PC-3 (cell line): ENCODE data around the gene ZNF25. TPM values are rescaled to one million over a fixed set of nuclear protein-coding genes. Genes with fewer than 3 reads are reported as not detected.
"Not testable (repeated sequence)": the region's sequence is repeated elsewhere in the genome, so short reads cannot be mapped to it uniquely, and the experiment has no call there.

Experiments used
- ATAC-seq: fragments of 200-7000 bp; cut with Tn5 transposase; 2 replicates; pipeline ENCODE4 v1.9.1; 2020; ENCODE audit warnings: mild to moderate bottlenecking, moderate library complexity
- Bru-seq: library from RNA; stranded (reverse); fragments of 400-500 nt; gene quantifications from one replicate; lab custom pipeline; 2021; lab: Mats Ljungman, UMichigan
- BruChase-seq, 2 experiments: library from RNA; stranded (reverse); fragments of 400-500 nt; gene quantifications; one replicate each; lab custom pipeline; 2021; lab: Mats Ljungman, UMichigan
- BruUV-seq: library from RNA; stranded (reverse); fragments of 400-500 nt; replicated peaks from 2 replicates; lab custom pipeline; 2021; lab: Mats Ljungman, UMichigan
- CTCF ChIA-PET: fragments of 300-600 bp; sonication (Branson Sonifier 250); formaldehyde crosslinking; loops from one replicate; lab custom pipeline; 2022; ENCODE audit warnings: antibody characterized with exemption; lab: Charles Lee
- POLR2A ChIA-PET: fragments of 300-600 bp; sonication (Branson Sonifier 250); formaldehyde crosslinking; loops from one replicate; lab custom pipeline; 2022; ENCODE audit warnings: antibody characterized with exemption; ENCODE audit not compliant: unreplicated experiment; lab: Charles Lee
- DNase-seq: peaks from one replicate; pipeline ENCODE4 v3.0.0-alpha.2; 2015
- H2AFZ ChIP-seq: fragments of 300-600 bp; sonication (generic); 2 replicates; pipeline ENCODE4 v1.6.0; 2016; ENCODE audit warnings: antibody characterized with exemption, low read length
- H3F3A ChIP-seq: fragments of 300-600 bp; sonication (generic); one replicate; pipeline ENCODE4 v1.6.0; 2017; ENCODE audit warnings: antibody characterized with exemption, low read length, control low read depth, mild to moderate bottlenecking; ENCODE audit not compliant: unreplicated experiment
- H3K27ac ChIP-seq: fragments of 300-600 bp; sonication (generic); 2 replicates; pipeline ENCODE4 v1.5.1; 2016; ENCODE audit warnings: mild to moderate bottlenecking, low read length
- H3K27me3 ChIP-seq: fragments of 300-600 bp; sonication (generic); 2 replicates; pipeline ENCODE4 v1.6.1; 2016; ENCODE audit warnings: low read length, mixed read lengths
- H3K36me3 ChIP-seq: fragments of 300-600 bp; sonication (generic); 2 replicates; pipeline ENCODE4 v1.6.1; 2016; ENCODE audit warnings: low read depth, mixed run types, low read length, mixed read lengths
- H3K4me1 ChIP-seq: fragments of 300-600 bp; sonication (generic); 2 replicates; pipeline ENCODE4 v1.5.1; 2016; ENCODE audit warnings: low read length; ENCODE audit not compliant: insufficient read depth
- H3K4me2 ChIP-seq: fragments of 300-600 bp; sonication (generic); 2 replicates; pipeline ENCODE4 v1.6.0; 2016; ENCODE audit warnings: low read length
- H3K4me3 ChIP-seq: fragments of 300-600 bp; sonication (generic); 2 replicates; pipeline ENCODE4 v1.5.1; 2016; ENCODE audit warnings: mild to moderate bottlenecking, low read length, mixed read lengths
- H3K79me2 ChIP-seq: fragments of 300-600 bp; sonication (generic); 2 replicates; pipeline ENCODE4 v1.6.1; 2017; ENCODE audit warnings: low read length, mixed read lengths
- H3K9ac ChIP-seq: fragments of 300-600 bp; sonication (generic); 2 replicates; pipeline ENCODE4 v1.6.0; 2016; ENCODE audit warnings: mild to moderate bottlenecking, low read length
- H3K9me2 ChIP-seq: fragments of 300-600 bp; sonication (generic); replicated peaks from 2 replicates; pipeline ENCODE4 v1.6.1; 2016; ENCODE audit warnings: mixed run types, low read length, mixed read lengths
- H3K9me3 ChIP-seq: fragments of 300-600 bp; sonication (generic); 2 replicates; pipeline ENCODE4 v1.6.1; 2016; ENCODE audit warnings: low read length, mixed read lengths
- H4K20me1 ChIP-seq: fragments of 300-600 bp; sonication (generic); 2 replicates; pipeline ENCODE4 v1.6.1; 2016; ENCODE audit warnings: low read length, mixed read lengths
- CTCF ChIP-seq: fragments of 300-600 bp; sonication (generic); conservative IDR thresholded peaks from 2 replicates; pipeline ENCODE4 v1.5.1; 2017; ENCODE audit warnings: antibody characterized with exemption, low read depth, mild to moderate bottlenecking, low read length
- EZH2 ChIP-seq: fragments of 300-600 bp; sonication (generic); IDR thresholded peaks from one replicate; pipeline ENCODE4 v1.6.1; 2017; ENCODE audit warnings: antibody characterized with exemption, mild to moderate bottlenecking, low read length; ENCODE audit not compliant: unreplicated experiment
- EZH2phosphoT487 ChIP-seq: fragments of 300-600 bp; sonication (generic); IDR thresholded peaks from 2 replicates; pipeline ENCODE4 v1.6.1; 2018; ENCODE audit warnings: mild to moderate bottlenecking, antibody characterized with exemption, low read length, borderline replicate concordance
- intact Hi-C: fragments of 100-400 bp; cut with micrococcal nuclease; formaldehyde crosslinking; loops from 2 replicates; pipeline ENCODE4 v1.9.0; 2023
- long read RNA-seq: library from polyadenylated mRNA; unstranded; transcript quantifications from one replicate; pipeline ENCODE4 v2.0.0, GENCODE V29; 2021; ENCODE audit not compliant: unreplicated experiment
- total RNA-seq: library from RNA; depleted of rRNA; stranded (reverse); fragments of >200 nt; gene quantifications from 2 replicates; pipeline ENCODE4 v1.2.3, GENCODE V29; 2014; rRNA removed

The ZNF25 gene
- total RNA-seq (2.4 and 3.9 TPM in 2 replicates), Bru-seq, nascent RNA (percentile 68 among the genes with signal in this experiment), BruChase-seq, experiment 1, labeled RNA remaining after a 6-hour chase (percentile 66 among the genes with signal in this experiment), BruChase-seq, experiment 2, labeled RNA remaining after a 2-hour chase (percentile 68 among the genes with signal in this experiment)
- long read RNA-seq, full-length matches to known transcripts: 17 of 53 reads
- long read RNA-seq, partial matches to known transcripts: 2 of 53 reads
- long read RNA-seq, other reads (novel, unspliced or antisense): 34 of 53 reads

- peaks cover 4% of the 10 kb centered on the region; the same call in 1 of the 2 replicates for H3K36me3 ChIP-seq
- no peaks in the 10 kb centered on the region for H3F3A ChIP-seq
- BruUV-seq: no TSS peak
- H3K9me2 ChIP-seq: no peaks in the 10 kb centered on the region
- H3K9me3 ChIP-seq: 0 out of 2 replicates have a peak, but pooled peaks cover 5% of the 10 kb centered on the region
- peak within 1 kb of the TSS; percentile 91 for H3K9ac ChIP-seq
- H3K4me2 ChIP-seq: peak within 1 kb of the TSS; percentile 92
- no peaks in the 10 kb centered on the region for H4K20me1 ChIP-seq
- H3K4me1 ChIP-seq: peaks cover 11% of the 10 kb centered on the region; the same call in 1 of the 2 replicates
- peak within 1 kb of the TSS; percentile 59 for H3K27ac ChIP-seq
- ATAC-seq: peak; percentile 94
- intact Hi-C loops: loop anchor here (1.0 to 10.0 kb wide), 7 partner anchors 34 to 389 kb away; partner anchors contain the start of genes ZNF248, ZNF33A and ZNF37A
- H3K4me3 ChIP-seq: peak within 1 kb of the TSS; percentile 83
- no peaks in the 10 kb centered on the region for H3K27me3 ChIP-seq
- peak within 1 kb of the TSS; percentile 94 for H2AFZ ChIP-seq
- peak; percentile 97 for TF ChIP-seq CTCF
- no peak for TF ChIP-seq EZH2phosphoT487
- H3K79me2 ChIP-seq: 0 out of 2 replicates have a peak, but pooled peaks cover 19% of the 10 kb centered on the region
- POLR2A ChIA-PET: interaction anchor here (0.6 kb wide), 3 partner anchors 34 to 117 kb away, joined by 4 to 19 read pairs (median 6); no protein-coding TSS in a partner anchor
- peak; percentile 100 for DNase-seq
- CTCF ChIA-PET: interaction anchor here (0.6 to 0.8 kb wide), 5 partner anchors 10 to 1107 kb away, joined by 3 to 11 read pairs (median 6); partner anchors contain the start of gene ZNF33A
These were observed at the start of gene ZNF25 for GRCh38 chr10:37976091-37976879. TSS of gene ZNF25 (minus strand) at chr10:37976647. CDS start at chr10:37971722, 4,925 bp downstream.

- no peak overlapping the region for H3K4me2 ChIP-seq
- no peak overlapping the region for H3K9ac ChIP-seq
- no peaks in the 10 kb centered on the region for H3K27me3 ChIP-seq
- intact Hi-C loops: no loop called here
- ChIA-PET POLR2A (no interaction called here), CTCF (no interaction called here)
- H3K27ac ChIP-seq: no peak overlapping the region
- peaks cover 82% of the 10 kb centered on the region for H3K36me3 ChIP-seq
- TF ChIP-seq EZH2 (no peak), CTCF (no peak), EZH2phosphoT487 (no peak)
- H2AFZ ChIP-seq: no peak overlapping the region
- H3K79me2 ChIP-seq: no peaks in the 10 kb centered on the region
- no peaks in the 10 kb centered on the region for H4K20me1 ChIP-seq
- no TSS peak for BruUV-seq
- ATAC-seq (no peak), DNase-seq (no peak)
- H3K9me3 ChIP-seq: 0 out of 2 replicates have a peak, but pooled peaks cover 6% of the 10 kb centered on the region
- no peaks in the 10 kb centered on the region for H3K9me2 ChIP-seq
- no peaks in the 10 kb centered on the region for H3F3A ChIP-seq
- H3K4me1 ChIP-seq: peaks cover 4% of the 10 kb centered on the region
- no peak overlapping the region for H3K4me3 ChIP-seq
These were observed 48.8 kb upstream of the ZNF25 start for GRCh38 chr10:38025283-38025682.

- intact Hi-C loops, H3K27ac ChIP-seq, H3F3A ChIP-seq, ATAC-seq, DNase-seq, H3K9me2 ChIP-seq, H3K9ac ChIP-seq, H3K4me1 ChIP-seq, H3K4me3 ChIP-seq, H2AFZ ChIP-seq, H3K79me2 ChIP-seq, H3K4me2 ChIP-seq, POLR2A ChIA-PET, BruUV-seq, H3K9me3 ChIP-seq, H4K20me1 ChIP-seq, H3K27me3 ChIP-seq: not testable (repeated sequence)
- peaks cover 76% of the 10 kb centered on the region for H3K36me3 ChIP-seq
- CTCF ChIA-PET: interaction anchor here (0.7 kb wide), 1 partner anchor 71 kb away, joined by 6 read pairs; no protein-coding TSS in a partner anchor
These were observed 42.7 kb upstream of the ZNF25 start for GRCh38 chr10:38019124-38019523.
